ENCODE measurements around the gene ANGPTL2.

The ANGPTL2 gene

DNA sequence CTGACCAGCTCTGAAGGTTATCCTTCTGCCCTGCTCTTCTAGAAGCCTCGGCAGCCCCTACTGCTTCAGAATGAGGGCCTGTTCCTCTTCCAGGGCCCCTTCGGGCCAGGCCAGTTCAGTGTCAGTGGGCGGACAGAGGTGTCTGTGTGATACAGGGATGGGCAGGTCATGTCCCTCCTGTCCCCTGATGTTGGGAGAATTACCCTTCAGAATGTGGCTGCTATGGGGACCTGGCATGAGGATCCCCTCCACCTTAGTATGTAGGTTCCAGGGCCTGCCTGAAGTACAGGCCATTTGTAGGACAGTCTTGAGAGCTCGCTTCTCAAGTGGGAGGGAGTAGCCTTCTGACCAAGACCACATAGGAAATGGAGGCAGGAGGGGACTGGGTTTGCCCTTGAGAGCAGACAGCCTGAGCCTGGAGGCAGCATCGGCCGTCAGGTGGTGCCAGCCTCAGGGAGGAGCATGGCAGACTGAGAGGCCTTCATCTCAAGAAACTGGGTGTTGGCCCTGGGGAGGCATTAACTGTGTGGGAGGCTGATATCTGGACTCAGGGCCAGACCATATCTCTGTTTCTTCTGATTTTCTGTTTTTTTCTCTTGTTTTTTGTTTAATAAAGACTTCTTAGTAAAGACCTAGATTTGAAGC is 32.0 kb downstream of the ANGPTL2 start:
- H3K4me2 ChIP-seq (ENCODE audit: low read length) = no peak overlapping the region
- H4K20me1 ChIP-seq (ENCODE audit: insufficient read depth, low read length) = no peaks in the 10 kb centered on the region
- H2AFZ ChIP-seq (ENCODE audit: low read depth, low read length) = no peak overlapping the region
- H3K4me1 ChIP-seq (ENCODE audit: low read length) = no peaks in the 10 kb centered on the region
- no peak overlapping the region for H3K9ac ChIP-seq (ENCODE audit: low read length)
- no peaks in the 10 kb centered on the region for H3K36me3 ChIP-seq (replicated peaks; ENCODE audit: low read depth, low read length)
- TF ChIP-seq, protein P1, sequence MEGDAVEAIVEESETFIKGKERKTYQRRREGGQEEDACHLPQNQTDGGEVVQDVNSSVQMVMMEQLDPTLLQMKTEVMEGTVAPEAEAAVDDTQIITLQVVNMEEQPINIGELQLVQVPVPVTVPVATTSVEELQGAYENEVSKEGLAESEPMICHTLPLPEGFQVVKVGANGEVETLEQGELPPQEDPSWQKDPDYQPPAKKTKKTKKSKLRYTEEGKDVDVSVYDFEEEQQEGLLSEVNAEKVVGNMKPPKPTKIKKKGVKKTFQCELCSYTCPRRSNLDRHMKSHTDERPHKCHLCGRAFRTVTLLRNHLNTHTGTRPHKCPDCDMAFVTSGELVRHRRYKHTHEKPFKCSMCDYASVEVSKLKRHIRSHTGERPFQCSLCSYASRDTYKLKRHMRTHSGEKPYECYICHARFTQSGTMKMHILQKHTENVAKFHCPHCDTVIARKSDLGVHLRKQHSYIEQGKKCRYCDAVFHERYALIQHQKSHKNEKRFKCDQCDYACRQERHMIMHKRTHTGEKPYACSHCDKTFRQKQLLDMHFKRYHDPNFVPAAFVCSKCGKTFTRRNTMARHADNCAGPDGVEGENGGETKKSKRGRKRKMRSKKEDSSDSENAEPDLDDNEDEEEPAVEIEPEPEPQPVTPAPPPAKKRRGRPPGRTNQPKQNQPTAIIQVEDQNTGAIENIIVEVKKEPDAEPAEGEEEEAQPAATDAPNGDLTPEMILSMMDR (IDR thresholded peaks at IDR 0.05; ENCODE audit: low read depth, low read length) = no peak
- no peak for TF ChIP-seq EZH2phosphoT487 (IDR thresholded peaks at IDR 0.05; ENCODE audit: low read depth)
- H3K4me3 ChIP-seq (ENCODE audit: low read length) = no peak overlapping the region
- H3K27me3 ChIP-seq (ENCODE audit: low read depth, low read length) = no peaks in the 10 kb centered on the region
- H3K9me3 ChIP-seq (ENCODE audit: insufficient read depth, low read length) = no peaks in the 10 kb centered on the region
- H3K79me2 ChIP-seq (ENCODE audit: low read length) = no peaks in the 10 kb centered on the region
- H3K27ac ChIP-seq (ENCODE audit: low read length) = no peak overlapping the region

DNA sequence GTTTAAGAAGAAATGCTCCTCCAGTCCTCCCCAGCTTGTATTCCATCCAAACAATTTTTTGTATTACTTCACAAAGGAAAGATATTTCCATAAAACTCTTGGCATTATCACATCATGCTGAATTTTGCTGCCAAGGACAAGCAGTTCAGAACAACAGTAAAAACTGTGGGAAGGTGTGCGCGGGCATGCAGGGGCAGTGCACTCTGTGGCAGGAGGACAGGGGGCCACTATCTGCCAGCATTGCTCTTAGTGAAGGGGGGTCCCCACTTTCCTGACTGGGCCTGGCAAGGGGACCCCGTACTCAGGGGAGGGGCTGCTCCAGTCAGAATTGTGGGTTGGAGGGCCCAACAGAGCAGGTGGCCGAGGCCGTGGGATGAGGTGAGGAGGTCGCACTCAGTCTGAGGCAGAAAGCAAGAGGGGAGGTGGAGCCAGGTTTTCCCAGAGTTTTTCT is 32.8 kb downstream of the ANGPTL2 start:
- Histone ChIP-seq H3K4me1 (ENCODE audit: low read length) (no peaks in the 10 kb centered on the region), H3K4me2 (ENCODE audit: low read length) (no peak overlapping the region), H3K9ac (ENCODE audit: low read length) (no peak overlapping the region), H4K20me1 (ENCODE audit: insufficient read depth, low read length) (no peaks in the 10 kb centered on the region), H2AFZ (ENCODE audit: low read depth, low read length) (no peak overlapping the region), H3K4me3 (ENCODE audit: low read length) (no peak overlapping the region), H3K79me2 (ENCODE audit: low read length) (no peaks in the 10 kb centered on the region), H3K27ac (ENCODE audit: low read length) (no peak overlapping the region), H3K27me3 (ENCODE audit: low read depth, low read length) (no peaks in the 10 kb centered on the region), H3K9me3 (ENCODE audit: insufficient read depth, low read length) (no peaks in the 10 kb centered on the region), H3K36me3 (replicated peaks; ENCODE audit: low read depth, low read length) (no peaks in the 10 kb centered on the region)
- no peak for TF ChIP-seq EZH2phosphoT487 (IDR thresholded peaks at IDR 0.05; ENCODE audit: low read depth)

DNA sequence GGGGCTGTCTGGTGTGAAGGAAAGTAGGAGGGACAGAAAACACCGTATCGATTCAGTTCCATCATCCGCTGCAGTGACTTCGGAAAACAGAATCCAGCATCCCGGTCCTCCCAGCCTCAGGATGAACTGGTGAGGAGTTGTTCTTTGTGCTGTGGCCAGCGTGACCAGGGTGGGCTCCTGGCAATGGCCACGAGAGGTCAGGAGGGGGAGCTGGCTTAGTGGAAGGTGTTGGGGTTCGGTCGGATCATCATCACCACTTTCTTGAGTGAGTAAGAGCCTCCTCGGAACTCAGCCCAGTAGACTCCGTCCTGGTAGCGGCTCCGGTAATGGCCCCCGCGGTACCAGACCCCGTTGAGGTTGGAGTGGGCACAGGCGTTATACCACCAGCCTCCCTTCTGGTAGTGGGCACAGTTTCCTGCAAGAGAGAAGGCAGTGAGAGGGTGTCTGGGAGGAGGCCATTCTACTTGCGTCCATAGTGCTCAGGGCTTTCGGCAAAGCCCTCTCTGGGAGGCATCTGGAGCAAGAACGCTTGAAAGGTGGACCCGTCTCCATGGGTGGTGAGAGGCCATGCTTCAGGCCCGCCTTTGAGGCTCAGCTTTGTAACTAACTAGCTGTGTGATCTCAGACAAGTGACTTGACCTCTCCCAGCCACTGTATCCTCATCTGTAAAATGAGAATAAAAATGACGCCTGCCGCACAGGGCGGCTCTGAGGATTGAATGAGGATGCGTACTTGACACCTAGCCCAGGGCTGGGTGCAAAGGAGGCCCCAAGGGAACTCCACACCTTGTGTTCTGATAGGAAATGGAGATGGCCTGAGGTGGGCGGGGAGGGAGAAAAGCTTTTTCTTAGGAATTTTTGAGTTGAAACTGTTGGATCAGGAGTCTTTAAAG is 33.5 kb downstream of the ANGPTL2 start:
- Histone ChIP-seq H3K79me2 (ENCODE audit: low read length) (no peaks in the 10 kb centered on the region), H4K20me1 (ENCODE audit: insufficient read depth, low read length) (no peaks in the 10 kb centered on the region), H3K27me3 (ENCODE audit: low read depth, low read length) (no peaks in the 10 kb centered on the region), H3K4me1 (ENCODE audit: low read length) (no peaks in the 10 kb centered on the region), H3K9ac (ENCODE audit: low read length) (no peak overlapping the region), H3K36me3 (replicated peaks; ENCODE audit: low read depth, low read length) (no peaks in the 10 kb centered on the region), H3K9me3 (ENCODE audit: insufficient read depth, low read length) (no peaks in the 10 kb centered on the region), H3K4me3 (ENCODE audit: low read length) (no peak overlapping the region), H3K4me2 (ENCODE audit: low read length) (no peak overlapping the region), H3K27ac (ENCODE audit: low read length) (no peak overlapping the region), H2AFZ (ENCODE audit: low read depth, low read length) (no peak overlapping the region)
- TF ChIP-seq, protein P1 (IDR thresholded peaks at IDR 0.05; ENCODE audit: low read depth, low read length) = no peak
- TF ChIP-seq EZH2phosphoT487 (IDR thresholded peaks at IDR 0.05; ENCODE audit: low read depth) = no peak

DNA sequence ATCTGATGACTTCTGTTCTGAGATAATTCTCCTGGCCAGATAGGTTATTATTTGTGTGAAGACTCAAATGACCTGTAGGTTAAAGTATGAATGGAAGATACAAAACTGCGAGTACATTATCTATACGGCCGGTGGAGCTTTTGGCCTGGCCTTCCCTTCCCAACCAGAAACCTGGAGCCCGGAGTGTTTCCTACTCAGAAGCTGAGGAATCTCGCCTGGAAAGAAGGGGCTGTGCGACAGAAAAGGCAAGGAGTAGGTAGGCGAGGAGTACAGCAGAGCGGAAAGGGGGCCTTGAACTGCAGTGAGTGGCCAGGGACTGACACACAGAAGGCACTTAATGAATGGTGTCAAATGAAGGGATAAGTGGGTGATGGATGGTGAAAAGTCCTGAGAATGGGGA is 34.6 kb downstream of the ANGPTL2 start:
- Histone ChIP-seq H3K9me3 (ENCODE audit: insufficient read depth, low read length) (no peaks in the 10 kb centered on the region), H3K36me3 (replicated peaks; ENCODE audit: low read depth, low read length) (no peaks in the 10 kb centered on the region), H4K20me1 (ENCODE audit: insufficient read depth, low read length) (no peaks in the 10 kb centered on the region), H3K27ac (ENCODE audit: low read length) (no peak overlapping the region), H3K4me3 (ENCODE audit: low read length) (no peak overlapping the region), H3K9ac (ENCODE audit: low read length) (no peak overlapping the region), H3K79me2 (ENCODE audit: low read length) (no peaks in the 10 kb centered on the region), H3K27me3 (ENCODE audit: low read depth, low read length) (no peaks in the 10 kb centered on the region), H3K4me1 (ENCODE audit: low read length) (no peaks in the 10 kb centered on the region), H2AFZ (ENCODE audit: low read depth, low read length) (no peak overlapping the region), H3K4me2 (ENCODE audit: low read length) (no peak overlapping the region)
- no peak for TF ChIP-seq EZH2phosphoT487 (IDR thresholded peaks at IDR 0.05; ENCODE audit: low read depth)
- TF ChIP-seq, protein P1 (IDR thresholded peaks at IDR 0.05; ENCODE audit: low read depth, low read length) = no peak
